ENCODE results near the gene PHACTR4. TPM values are rescaled to one million over a fixed set of nuclear protein-coding genes. Genes with fewer than 3 reads are reported as not detected.

PHACTR4 gene
- total and polyA plus RNA-seq, 2 of the 8 experiments (the other 6 are each of a cell fraction or from before 2014, with no cell fraction given) = 23.7 to 57.8 TPM

DNA sequence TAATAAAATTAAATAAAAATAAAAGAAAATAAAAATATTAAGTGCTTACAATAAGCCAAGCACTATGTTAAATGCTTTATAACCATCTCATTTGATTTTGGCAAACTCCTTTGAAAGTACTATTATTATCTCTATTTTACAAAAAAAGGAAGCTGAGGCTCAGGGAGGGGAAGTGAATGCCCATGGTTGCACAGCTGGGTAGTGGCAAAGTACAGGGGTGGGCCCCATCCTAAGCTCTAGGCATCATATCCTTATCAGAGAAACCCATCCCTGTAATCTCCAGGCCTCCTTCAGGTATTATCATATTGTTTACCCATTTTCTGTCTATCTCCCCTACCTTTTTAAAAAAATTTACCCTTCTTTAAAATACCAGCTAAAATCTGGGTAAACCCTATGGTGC is 43.0 kb upstream of the PHACTR4 start (continued):
- TF ChIP-seq, protein P1, sequence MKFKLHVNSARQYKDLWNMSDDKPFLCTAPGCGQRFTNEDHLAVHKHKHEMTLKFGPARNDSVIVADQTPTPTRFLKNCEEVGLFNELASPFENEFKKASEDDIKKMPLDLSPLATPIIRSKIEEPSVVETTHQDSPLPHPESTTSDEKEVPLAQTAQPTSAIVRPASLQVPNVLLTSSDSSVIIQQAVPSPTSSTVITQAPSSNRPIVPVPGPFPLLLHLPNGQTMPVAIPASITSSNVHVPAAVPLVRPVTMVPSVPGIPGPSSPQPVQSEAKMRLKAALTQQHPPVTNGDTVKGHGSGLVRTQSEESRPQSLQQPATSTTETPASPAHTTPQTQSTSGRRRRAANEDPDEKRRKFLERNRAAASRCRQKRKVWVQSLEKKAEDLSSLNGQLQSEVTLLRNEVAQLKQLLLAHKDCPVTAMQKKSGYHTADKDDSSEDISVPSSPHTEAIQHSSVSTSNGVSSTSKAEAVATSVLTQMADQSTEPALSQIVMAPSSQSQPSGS (IDR thresholded peaks at IDR 0.05; ENCODE audit: low read length) = no peak
- TF ChIP-seq, protein P2, sequence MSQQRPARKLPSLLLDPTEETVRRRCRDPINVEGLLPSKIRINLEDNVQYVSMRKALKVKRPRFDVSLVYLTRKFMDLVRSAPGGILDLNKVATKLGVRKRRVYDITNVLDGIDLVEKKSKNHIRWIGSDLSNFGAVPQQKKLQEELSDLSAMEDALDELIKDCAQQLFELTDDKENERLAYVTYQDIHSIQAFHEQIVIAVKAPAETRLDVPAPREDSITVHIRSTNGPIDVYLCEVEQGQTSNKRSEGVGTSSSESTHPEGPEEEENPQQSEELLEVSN (IDR thresholded peaks at IDR 0.05) = no peak
- TF ChIP-seq TAF1 (IDR thresholded peaks at IDR 0.05; ENCODE audit: low read depth, low read length) = no peak

Measured in H1 (cell line).